WTC11 (cell line): ENCODE measurements around the gene AMPD1. TPM values are rescaled to one million over a fixed set of nuclear protein-coding genes. Genes with fewer than 3 reads are reported as not detected.

Experiments
- ATAC-seq: fragments of 200-7000 bp; cut with Tn5 transposase; 2 replicates; pipeline ENCODE4 v1.10.0; 2021; ENCODE audit warnings: mild to moderate bottlenecking, moderate library complexity
- CTCF ChIA-PET: fragments of 300-600 bp; sonication (Branson Sonifier 250); formaldehyde crosslinking; loops from one replicate; lab custom pipeline; 2021; ENCODE audit warnings: antibody characterized with exemption; lab: Charles Lee
- POLR2A ChIA-PET: fragments of 350-600 bp; sonication (Branson Sonifier 250); formaldehyde crosslinking; loops from one replicate; lab custom pipeline; 2021; ENCODE audit warnings: antibody characterized with exemption; lab: Charles Lee
- DNase-seq: peaks from one replicate; pipeline ENCODE4 v3.0.0; 2021; ENCODE audit warnings: low spot score
- H3K27ac Mint-ChIP-seq: 2 replicates; pipeline ENCODE4 v1.8.0; 2021; ENCODE audit warnings: mixed read lengths
- H3K27me3 Mint-ChIP-seq: 2 replicates; pipeline ENCODE4 v1.8.0; 2021; ENCODE audit warnings: low read depth, mild to moderate bottlenecking, moderate library complexity, mixed read lengths
- H3K36me3 Mint-ChIP-seq: 2 replicates; pipeline ENCODE4 v1.8.0; 2021; ENCODE audit warnings: mixed read lengths
- H3K4me1 Mint-ChIP-seq: 2 replicates; pipeline ENCODE4 v1.8.0; 2022; ENCODE audit warnings: mixed read lengths
- H3K4me3 Mint-ChIP-seq: 2 replicates; pipeline ENCODE4 v1.8.0; 2021; ENCODE audit warnings: mild to moderate bottlenecking, moderate library complexity, mixed read lengths
- H3K9me3 Mint-ChIP-seq: 2 replicates; pipeline ENCODE4 v1.8.0; 2021; ENCODE audit warnings: mixed read lengths
- ESRRA ChIP-seq: sonication (generic); formaldehyde crosslinking; IDR thresholded peaks from 2 replicates; pipeline ENCODE4 v1.8.1; 2022; ENCODE audit warnings: mild to moderate bottlenecking, missing genetic modification reagents, borderline replicate concordance
- GABPB1 ChIP-seq: sonication (generic); formaldehyde crosslinking; IDR thresholded peaks from 2 replicates; pipeline ENCODE4 v1.8.1; 2023; ENCODE audit warnings: mild to moderate bottlenecking, missing genetic modification reagents
- IRF2 ChIP-seq: sonication (generic); formaldehyde crosslinking; IDR thresholded peaks from 2 replicates; pipeline ENCODE4 v1.8.0; 2022; ENCODE audit warnings: low read depth, missing genetic modification reagents, borderline replicate concordance
- KAT7 ChIP-seq: sonication (generic); formaldehyde crosslinking; IDR thresholded peaks from 2 replicates; pipeline ENCODE4 v1.8.1; 2023; ENCODE audit warnings: missing genetic modification reagents, mild to moderate bottlenecking, borderline replicate concordance
- OVOL2 ChIP-seq: fragments of 250-450 bp; sonication (Bioruptor Pico); IDR thresholded peaks from 2 replicates; pipeline ENCODE4 v1.9.0; 2021; ENCODE audit warnings: mild to moderate bottlenecking, borderline replicate concordance
- PRRX2 ChIP-seq: fragments of 250-450 bp; sonication (Bioruptor Pico); IDR thresholded peaks from 2 replicates; pipeline ENCODE4 v1.8.0; 2021; ENCODE audit warnings: mild to moderate bottlenecking
- RELA ChIP-seq: sonication (generic); formaldehyde crosslinking; IDR thresholded peaks from 2 replicates; pipeline ENCODE4 v1.8.1; 2022; ENCODE audit warnings: missing genetic modification reagents, mild to moderate bottlenecking, borderline replicate concordance
- SMAD4 ChIP-seq: sonication (generic); formaldehyde crosslinking; IDR thresholded peaks from 2 replicates; pipeline ENCODE4 v1.8.0; 2022; ENCODE audit warnings: mild to moderate bottlenecking, missing genetic modification reagents
- SOX15 ChIP-seq: fragments of 250-450 bp; sonication (Bioruptor Pico); IDR thresholded peaks from 2 replicates; pipeline ENCODE4 v1.9.0; 2021; ENCODE audit warnings: mild to moderate bottlenecking
- SP1 ChIP-seq: sonication (generic); formaldehyde crosslinking; conservative IDR thresholded peaks from 2 replicates; pipeline ENCODE4 v1.8.1; 2022; ENCODE audit warnings: missing genetic modification reagents
- TEAD4 ChIP-seq: sonication (generic); formaldehyde crosslinking; IDR thresholded peaks from 2 replicates; pipeline ENCODE4 v1.8.0; 2022; ENCODE audit warnings: mild to moderate bottlenecking, missing genetic modification reagents
- ZBTB21 ChIP-seq: sonication (generic); formaldehyde crosslinking; IDR thresholded peaks from 2 replicates; pipeline ENCODE4 v1.8.1; 2023; ENCODE audit warnings: mild to moderate bottlenecking, missing genetic modification reagents, borderline replicate concordance
- ZNF121 ChIP-seq: sonication (generic); formaldehyde crosslinking; IDR thresholded peaks from 2 replicates; pipeline ENCODE4 v1.8.0; 2023; ENCODE audit warnings: missing genetic modification reagents
- ZNF138 ChIP-seq: sonication (generic); formaldehyde crosslinking; conservative IDR thresholded peaks from 2 replicates; pipeline ENCODE4 v1.8.1; 2022; ENCODE audit warnings: mild to moderate bottlenecking, moderate library complexity, missing genetic modification reagents
- ZNF396 ChIP-seq: fragments of 250-450 bp; sonication (Bioruptor Pico); IDR thresholded peaks from 2 replicates; pipeline ENCODE4 v1.8.0; 2021; ENCODE audit warnings: mild to moderate bottlenecking, moderate library complexity, borderline replicate concordance
- ZNF416 ChIP-seq: fragments of 250-450 bp; sonication (Bioruptor Pico); IDR thresholded peaks from 2 replicates; pipeline ENCODE4 v1.9.0; 2021; ENCODE audit warnings: mild to moderate bottlenecking, inconsistent platforms
- ZNF671 ChIP-seq: fragments of 250-450 bp; sonication (Bioruptor Pico); IDR thresholded peaks from 2 replicates; pipeline ENCODE4 v1.8.0; 2021; ENCODE audit warnings: mild to moderate bottlenecking
- total RNA-seq: library from RNA; stranded (reverse); gene quantifications from 3 replicates; pipeline ENCODE4 v1.2.3, GENCODE V29; 2021
- TF ChIP-seq, protein P1 (sequence below): sonication (generic); formaldehyde crosslinking; IDR thresholded peaks from 2 replicates; pipeline ENCODE4 v1.8.0; 2023; ENCODE audit warnings: missing genetic modification reagents, mild to moderate bottlenecking, borderline replicate concordance
- TF ChIP-seq, protein P2 (sequence below): fragments of 250-450 bp; sonication (Bioruptor Pico); conservative IDR thresholded peaks from 2 replicates; pipeline ENCODE4 v1.9.0; 2021; ENCODE audit warnings: mild to moderate bottlenecking
- TF ChIP-seq, protein P3 (sequence below): fragments of 250-450 bp; sonication (Bioruptor Pico); IDR thresholded peaks from 2 replicates; pipeline ENCODE4 v1.9.0; 2021; ENCODE audit warnings: moderate library complexity, mild to moderate bottlenecking, inconsistent platforms, borderline replicate concordance
- TF ChIP-seq, protein P4 (sequence below): fragments of 250-450 bp; sonication (Bioruptor Pico); IDR thresholded peaks from 2 replicates; pipeline ENCODE4 v1.9.0; 2021; ENCODE audit warnings: mild to moderate bottlenecking
- TF ChIP-seq, protein P5 (sequence below): sonication (generic); formaldehyde crosslinking; IDR thresholded peaks from 2 replicates; pipeline ENCODE4 v1.8.1; 2022; ENCODE audit warnings: mild to moderate bottlenecking, moderate library complexity, missing genetic modification reagents
- TF ChIP-seq, protein P6 (sequence below): sonication (generic); formaldehyde crosslinking; conservative IDR thresholded peaks from 2 replicates; pipeline ENCODE4 v1.8.1; 2023; ENCODE audit warnings: mild to moderate bottlenecking, low read depth, missing genetic modification reagents, moderate library complexity

AMPD1 gene
- total RNA-seq, 1 experiment from 2014 or later: not detected

DNA sequence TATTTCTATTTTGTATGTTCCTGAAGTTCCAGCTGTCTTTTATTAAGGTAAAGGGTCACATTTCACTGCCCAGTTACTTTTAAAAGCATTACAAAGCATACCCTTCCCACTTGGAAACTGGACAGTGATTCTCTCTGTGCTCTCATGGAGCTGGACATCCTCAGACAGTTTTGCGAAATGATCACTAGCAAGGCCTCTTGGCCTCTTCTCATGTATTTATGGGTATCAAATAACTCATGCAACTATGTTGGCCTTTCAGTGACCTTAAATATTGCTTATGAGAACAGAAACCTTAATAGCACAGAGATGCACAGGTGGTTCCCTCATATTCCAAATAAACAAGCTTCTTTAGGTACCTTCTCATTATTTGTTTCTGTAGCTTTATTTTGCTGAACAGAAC is 7.9 kb upstream of the AMPD1 start:
- Mint-ChIP-seq H3K27me3 (no peaks in the 10 kb centered on the region), H3K4me3 (no peak overlapping the region), H3K4me1 (no peaks in the 10 kb centered on the region), H3K9me3 (no peaks in the 10 kb centered on the region), H3K36me3 (peaks cover 18% of the 10 kb centered on the region), H3K27ac (no peak overlapping the region)
- no peak for DNase-seq
- no peak for ATAC-seq
- CTCF ChIA-PET: interaction anchor here (0.5 to 1.2 kb wide), 3 partner anchors 34 to 771 kb away, joined by 3 to 5 read pairs (median 3); partner anchors contain the start of gene DENND2C
- POLR2A ChIA-PET: no interaction called here
- TF ChIP-seq ESRRA (CRISPR knock-in tag) (no peak), GABPB1 (CRISPR knock-in tag) (no peak), ZNF138 (CRISPR knock-in tag) (no peak), ZBTB21 (CRISPR knock-in tag) (no peak), IRF2 (CRISPR knock-in tag) (no peak), ZNF416 (no peak)

DNA sequence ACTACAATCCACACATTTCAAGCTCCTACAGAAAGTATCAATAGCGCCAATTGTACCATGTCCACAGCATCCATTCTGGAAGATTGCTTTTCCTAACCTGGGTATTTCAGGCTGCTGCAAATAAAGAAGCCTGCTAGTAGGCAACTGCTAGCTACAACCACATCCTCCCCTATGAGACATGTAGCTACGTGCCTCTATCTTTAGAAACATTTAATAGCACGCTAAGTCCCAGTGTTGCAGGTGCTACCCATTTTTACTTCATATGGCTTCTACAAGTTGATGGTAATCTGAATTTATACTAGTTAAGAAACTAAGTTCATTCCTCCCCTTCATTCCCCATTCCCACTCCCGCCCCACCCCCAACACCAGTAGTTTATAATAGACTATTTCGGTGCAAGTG is 7.4 kb upstream of the AMPD1 start:
- no peaks in the 10 kb centered on the region for H3K27me3 Mint-ChIP-seq
- no peak overlapping the region for H3K4me3 Mint-ChIP-seq
- H3K27ac Mint-ChIP-seq: no peak overlapping the region
- ATAC-seq (no peak), DNase-seq (no peak)
- peaks cover 12% of the 10 kb centered on the region for H3K36me3 Mint-ChIP-seq
- H3K4me1 Mint-ChIP-seq: no peaks in the 10 kb centered on the region
- H3K9me3 Mint-ChIP-seq: no peaks in the 10 kb centered on the region
- ChIA-PET POLR2A (no interaction called here), CTCF (interaction anchor here (0.5 to 1.2 kb wide), 2 partner anchors 34 to 771 kb away, joined by 3 to 5 read pairs; partner anchors contain the start of gene DENND2C)
- TF ChIP-seq SP1 (CRISPR knock-in tag): no peak
- no peak for TF ChIP-seq ZNF671 (CRISPR knock-in tag)
- TF ChIP-seq OVOL2 (CRISPR knock-in tag): no peak
- TF ChIP-seq, protein P1, sequence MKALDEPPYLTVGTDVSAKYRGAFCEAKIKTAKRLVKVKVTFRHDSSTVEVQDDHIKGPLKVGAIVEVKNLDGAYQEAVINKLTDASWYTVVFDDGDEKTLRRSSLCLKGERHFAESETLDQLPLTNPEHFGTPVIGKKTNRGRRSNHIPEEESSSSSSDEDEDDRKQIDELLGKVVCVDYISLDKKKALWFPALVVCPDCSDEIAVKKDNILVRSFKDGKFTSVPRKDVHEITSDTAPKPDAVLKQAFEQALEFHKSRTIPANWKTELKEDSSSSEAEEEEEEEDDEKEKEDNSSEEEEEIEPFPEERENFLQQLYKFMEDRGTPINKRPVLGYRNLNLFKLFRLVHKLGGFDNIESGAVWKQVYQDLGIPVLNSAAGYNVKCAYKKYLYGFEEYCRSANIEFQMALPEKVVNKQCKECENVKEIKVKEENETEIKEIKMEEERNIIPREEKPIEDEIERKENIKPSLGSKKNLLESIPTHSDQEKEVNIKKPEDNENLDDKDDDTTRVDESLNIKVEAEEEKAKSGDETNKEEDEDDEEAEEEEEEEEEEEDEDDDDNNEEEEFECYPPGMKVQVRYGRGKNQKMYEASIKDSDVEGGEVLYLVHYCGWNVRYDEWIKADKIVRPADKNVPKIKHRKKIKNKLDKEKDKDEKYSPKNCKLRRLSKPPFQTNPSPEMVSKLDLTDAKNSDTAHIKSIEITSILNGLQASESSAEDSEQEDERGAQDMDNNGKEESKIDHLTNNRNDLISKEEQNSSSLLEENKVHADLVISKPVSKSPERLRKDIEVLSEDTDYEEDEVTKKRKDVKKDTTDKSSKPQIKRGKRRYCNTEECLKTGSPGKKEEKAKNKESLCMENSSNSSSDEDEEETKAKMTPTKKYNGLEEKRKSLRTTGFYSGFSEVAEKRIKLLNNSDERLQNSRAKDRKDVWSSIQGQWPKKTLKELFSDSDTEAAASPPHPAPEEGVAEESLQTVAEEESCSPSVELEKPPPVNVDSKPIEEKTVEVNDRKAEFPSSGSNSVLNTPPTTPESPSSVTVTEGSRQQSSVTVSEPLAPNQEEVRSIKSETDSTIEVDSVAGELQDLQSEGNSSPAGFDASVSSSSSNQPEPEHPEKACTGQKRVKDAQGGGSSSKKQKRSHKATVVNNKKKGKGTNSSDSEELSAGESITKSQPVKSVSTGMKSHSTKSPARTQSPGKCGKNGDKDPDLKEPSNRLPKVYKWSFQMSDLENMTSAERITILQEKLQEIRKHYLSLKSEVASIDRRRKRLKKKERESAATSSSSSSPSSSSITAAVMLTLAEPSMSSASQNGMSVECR (CRISPR knock-in tag): no peak
- TF ChIP-seq SMAD4 (CRISPR knock-in tag): no peak
- no peak for TF ChIP-seq TEAD4 (CRISPR knock-in tag)
- TF ChIP-seq, protein P2, sequence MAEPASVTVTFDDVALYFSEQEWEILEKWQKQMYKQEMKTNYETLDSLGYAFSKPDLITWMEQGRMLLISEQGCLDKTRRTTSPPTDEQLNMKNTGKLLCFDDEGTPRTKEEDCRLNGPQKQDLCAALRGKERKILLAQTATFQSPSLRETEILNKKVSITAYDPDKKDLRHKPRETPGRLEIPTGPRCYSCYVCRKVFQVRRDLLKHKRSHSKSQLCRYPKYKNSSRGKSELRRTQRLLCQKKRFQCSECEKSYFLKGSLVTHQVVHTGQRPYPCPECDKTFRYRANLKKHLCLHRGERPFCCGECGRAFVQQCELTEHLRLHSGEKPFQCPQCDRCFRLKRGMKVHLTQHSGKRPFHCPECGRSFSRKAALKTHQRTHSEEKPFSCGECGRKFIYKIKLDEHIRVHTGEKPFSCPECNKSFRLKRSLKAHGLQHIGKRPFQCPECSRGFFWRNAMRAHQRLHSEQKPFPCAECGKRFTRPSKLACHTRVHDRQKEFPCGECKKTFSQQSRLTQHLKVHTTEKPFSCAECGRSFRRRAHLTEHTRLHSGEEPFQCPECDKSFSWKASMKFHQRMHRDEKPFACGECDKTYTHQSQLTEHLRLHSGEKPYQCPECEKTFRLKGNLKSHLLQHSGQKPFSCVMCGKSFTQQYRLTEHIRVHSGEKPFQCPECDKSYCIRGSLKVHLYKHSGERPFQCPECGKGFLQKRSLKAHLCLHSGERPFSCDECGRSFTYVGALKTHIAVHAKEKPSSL (CRISPR knock-in tag): no peak
- TF ChIP-seq SOX15: no peak
- TF ChIP-seq, protein P3, sequence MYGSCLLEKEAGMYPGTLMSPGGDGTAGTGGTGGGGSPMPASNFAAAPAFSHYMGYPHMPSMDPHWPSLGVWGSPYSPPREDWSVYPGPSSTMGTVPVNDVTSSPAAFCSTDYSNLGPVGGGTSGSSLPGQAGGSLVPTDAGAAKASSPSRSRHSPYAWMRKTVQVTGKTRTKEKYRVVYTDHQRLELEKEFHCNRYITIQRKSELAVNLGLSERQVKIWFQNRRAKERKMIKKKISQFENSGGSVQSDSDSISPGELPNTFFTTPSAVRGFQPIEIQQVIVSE: no peak
- TF ChIP-seq PRRX2: no peak
- no peak for TF ChIP-seq KAT7 (CRISPR knock-in tag)

DNA sequence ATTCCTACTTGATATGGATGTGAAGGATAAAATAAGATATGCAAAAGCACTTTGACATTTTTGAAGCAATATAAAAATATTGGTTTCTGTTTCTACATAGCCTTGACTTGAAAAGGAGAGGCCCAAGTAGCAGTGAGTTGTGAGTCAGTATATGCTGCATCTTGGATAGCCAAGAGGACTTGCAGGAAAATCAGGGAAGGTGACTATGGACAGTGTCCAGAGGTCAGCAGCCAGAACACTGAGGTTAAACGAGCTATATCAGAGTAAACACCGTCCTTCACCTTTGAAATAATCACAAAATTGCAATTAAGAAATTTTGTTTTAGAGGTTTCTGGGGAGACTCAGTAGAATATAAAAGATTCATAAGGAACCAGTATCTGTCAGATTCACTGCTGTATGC is 6.6 kb upstream of the AMPD1 start:
- ATAC-seq: no peak
- no peak for DNase-seq
- Mint-ChIP-seq H3K27me3 (no peaks in the 10 kb centered on the region), H3K36me3 (peaks cover 4% of the 10 kb centered on the region), H3K4me3 (no peak overlapping the region), H3K9me3 (no peaks in the 10 kb centered on the region), H3K27ac (no peak overlapping the region), H3K4me1 (no peaks in the 10 kb centered on the region)
- ChIA-PET POLR2A (no interaction called here), CTCF (no interaction called here)
- TF ChIP-seq, protein P4, sequence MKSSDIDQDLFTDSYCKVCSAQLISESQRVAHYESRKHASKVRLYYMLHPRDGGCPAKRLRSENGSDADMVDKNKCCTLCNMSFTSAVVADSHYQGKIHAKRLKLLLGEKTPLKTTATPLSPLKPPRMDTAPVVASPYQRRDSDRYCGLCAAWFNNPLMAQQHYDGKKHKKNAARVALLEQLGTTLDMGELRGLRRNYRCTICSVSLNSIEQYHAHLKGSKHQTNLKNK (CRISPR knock-in tag): no peak
- TF ChIP-seq, protein P5, sequence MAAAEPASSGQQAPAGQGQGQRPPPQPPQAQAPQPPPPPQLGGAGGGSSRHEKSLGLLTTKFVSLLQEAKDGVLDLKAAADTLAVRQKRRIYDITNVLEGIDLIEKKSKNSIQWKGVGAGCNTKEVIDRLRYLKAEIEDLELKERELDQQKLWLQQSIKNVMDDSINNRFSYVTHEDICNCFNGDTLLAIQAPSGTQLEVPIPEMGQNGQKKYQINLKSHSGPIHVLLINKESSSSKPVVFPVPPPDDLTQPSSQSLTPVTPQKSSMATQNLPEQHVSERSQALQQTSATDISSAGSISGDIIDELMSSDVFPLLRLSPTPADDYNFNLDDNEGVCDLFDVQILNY (CRISPR knock-in tag): no peak
- TF ChIP-seq ZNF671 (CRISPR knock-in tag) (no peak), SP1 (CRISPR knock-in tag) (no peak), RELA (CRISPR knock-in tag) (no peak), ZNF121 (CRISPR knock-in tag) (no peak), OVOL2 (CRISPR knock-in tag) (no peak), ZNF396 (no peak)
- TF ChIP-seq, protein P6, sequence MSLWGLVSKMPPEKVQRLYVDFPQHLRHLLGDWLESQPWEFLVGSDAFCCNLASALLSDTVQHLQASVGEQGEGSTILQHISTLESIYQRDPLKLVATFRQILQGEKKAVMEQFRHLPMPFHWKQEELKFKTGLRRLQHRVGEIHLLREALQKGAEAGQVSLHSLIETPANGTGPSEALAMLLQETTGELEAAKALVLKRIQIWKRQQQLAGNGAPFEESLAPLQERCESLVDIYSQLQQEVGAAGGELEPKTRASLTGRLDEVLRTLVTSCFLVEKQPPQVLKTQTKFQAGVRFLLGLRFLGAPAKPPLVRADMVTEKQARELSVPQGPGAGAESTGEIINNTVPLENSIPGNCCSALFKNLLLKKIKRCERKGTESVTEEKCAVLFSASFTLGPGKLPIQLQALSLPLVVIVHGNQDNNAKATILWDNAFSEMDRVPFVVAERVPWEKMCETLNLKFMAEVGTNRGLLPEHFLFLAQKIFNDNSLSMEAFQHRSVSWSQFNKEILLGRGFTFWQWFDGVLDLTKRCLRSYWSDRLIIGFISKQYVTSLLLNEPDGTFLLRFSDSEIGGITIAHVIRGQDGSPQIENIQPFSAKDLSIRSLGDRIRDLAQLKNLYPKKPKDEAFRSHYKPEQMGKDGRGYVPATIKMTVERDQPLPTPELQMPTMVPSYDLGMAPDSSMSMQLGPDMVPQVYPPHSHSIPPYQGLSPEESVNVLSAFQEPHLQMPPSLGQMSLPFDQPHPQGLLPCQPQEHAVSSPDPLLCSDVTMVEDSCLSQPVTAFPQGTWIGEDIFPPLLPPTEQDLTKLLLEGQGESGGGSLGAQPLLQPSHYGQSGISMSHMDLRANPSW: no peak
